Measurements from ENCODE around the gene ABCD1. TPM values are rescaled to one million over a fixed set of nuclear protein-coding genes. Genes with fewer than 3 reads are reported as not detected.

ABCD1 gene
- total and polyA plus RNA-seq, 8 donors: 2.4 to 22.3 (median 5.0) TPM

- intact Hi-C loops (cut with DNase I; ENCODE audit: low total_unique reads): no loop called here
- Histone ChIP-seq H3K4me3 (no peak overlapping the region), H3K36me3 (peaks cover 0 to 56% (median 43%) of the 10 kb centered on the region in 4 donors), H3K27me3 (no peaks in the 10 kb centered on the region), H3K9me3 (no peaks in the 10 kb centered on the region), H3K4me1 (peaks cover 6 to 35% (median 21%) of the 10 kb centered on the region in 4 donors), H3K27ac (no peak overlapping the region)
- DNase-seq: no peak
- WGBS, 5 donors: 86 to 98% (median 94%) methylated on average over 6 of the region's 6 CpGs
- no peak for TF ChIP-seq POLR2A (IDR thresholded peaks at IDR 0.05)
- no peak for TF ChIP-seq CTCF (IDR thresholded peaks at IDR 0.05)
- no peak for TF ChIP-seq POLR2AphosphoS5 (IDR thresholded peaks at IDR 0.05)
These were observed 17.2 kb upstream of the ABCD1 start for GRCh38 chrX:153707406-153707805.

- Histone ChIP-seq H3K4me1 (peaks cover 4 to 25% (median 11%) of the 10 kb centered on the region in 4 donors), H3K9me3 (no peaks in the 10 kb centered on the region), H3K4me3 (no peak overlapping the region), H3K27me3 (no peaks in the 10 kb centered on the region), H3K36me3 (peaks cover 0 to 56% (median 44%) of the 10 kb centered on the region in 4 donors), H3K27ac (peak overlapping the region in 3 of 5 donors; percentile 7 to 59 (median 29))
- intact Hi-C loops (cut with DNase I; ENCODE audit: low total_unique reads): no loop called here
- TF ChIP-seq POLR2A (IDR thresholded peaks at IDR 0.05) (no peak), POLR2AphosphoS5 (IDR thresholded peaks at IDR 0.05) (peak in 1 of 3 donors; percentile 46), EP300 (IDR thresholded peaks at IDR 0.05) (no peak), CTCF (IDR thresholded peaks at IDR 0.05) (peak in 5 of 7 experiments; percentile 38 to 65 (median 59))
- peak; percentile 77 to 89 for DNase-seq
- 12 to 28% (median 17%) methylated on average over 8 to 13 of the region's 13 CpGs for WGBS, 5 donors
These were observed 16.2 kb upstream of the ABCD1 start for GRCh38 chrX:153708415-153708814.

GRCh38 chrX:153709726-153710674, 14.7 kb upstream of the ABCD1 start:
- H3K36me3 ChIP-seq: peaks cover under 1 to 58% (median 43%) of the 10 kb centered on the region in 4 donors
- no peak for DNase-seq
- no peak for TF ChIP-seq EP300 (IDR thresholded peaks at IDR 0.05)
- no peak for TF ChIP-seq CTCF (IDR thresholded peaks at IDR 0.05)
- peaks cover 0 to 18% (median 5%) of the 10 kb centered on the region in 4 donors for H3K4me1 ChIP-seq
- no peak overlapping the region for H3K27ac ChIP-seq
- H3K4me3 ChIP-seq: no peak overlapping the region
- intact Hi-C loops (cut with DNase I; ENCODE audit: low total_unique reads): no loop called here
- H3K27me3 ChIP-seq: no peaks in the 10 kb centered on the region
- 78 to 87% (median 83%) methylated on average over 16 to 27 of the region's 27 CpGs for WGBS, 5 donors
- no peaks in the 10 kb centered on the region for H3K9me3 ChIP-seq

- TF ChIP-seq POLR2AphosphoS5 (IDR thresholded peaks at IDR 0.05) (no peak), EP300 (IDR thresholded peaks at IDR 0.05) (no peak), POLR2A (IDR thresholded peaks at IDR 0.05) (no peak), CTCF (IDR thresholded peaks at IDR 0.05) (no peak)
- Histone ChIP-seq H3K36me3 (peaks cover 5 to 86% (median 74%) of the 10 kb centered on the region in 4 donors), H3K27me3 (no peaks in the 10 kb centered on the region), H3K4me1 (peaks cover 0 to 8% (median 0%) of the 10 kb centered on the region in 4 donors), H3K9me3 (no peaks in the 10 kb centered on the region), H3K27ac (no peak overlapping the region), H3K4me3 (no peak overlapping the region)
- intact Hi-C loops (cut with DNase I; ENCODE audit: low total_unique reads): no loop called here
- DNase-seq: no peak
- WGBS, 5 donors: 66 to 89% (median 77%) methylated on average over 3 of the region's 3 CpGs
These were observed 10.4 kb upstream of the ABCD1 start for GRCh38 chrX:153714256-153714655.
